ENCODE measurements around the gene CHRDL2. TPM values are rescaled to one million over a fixed set of nuclear protein-coding genes. Genes with fewer than 3 reads are reported as not detected.

Gene CHRDL2
- total RNA-seq, 1 experiment from 2014 or later = 0.37 TPM

DNA sequence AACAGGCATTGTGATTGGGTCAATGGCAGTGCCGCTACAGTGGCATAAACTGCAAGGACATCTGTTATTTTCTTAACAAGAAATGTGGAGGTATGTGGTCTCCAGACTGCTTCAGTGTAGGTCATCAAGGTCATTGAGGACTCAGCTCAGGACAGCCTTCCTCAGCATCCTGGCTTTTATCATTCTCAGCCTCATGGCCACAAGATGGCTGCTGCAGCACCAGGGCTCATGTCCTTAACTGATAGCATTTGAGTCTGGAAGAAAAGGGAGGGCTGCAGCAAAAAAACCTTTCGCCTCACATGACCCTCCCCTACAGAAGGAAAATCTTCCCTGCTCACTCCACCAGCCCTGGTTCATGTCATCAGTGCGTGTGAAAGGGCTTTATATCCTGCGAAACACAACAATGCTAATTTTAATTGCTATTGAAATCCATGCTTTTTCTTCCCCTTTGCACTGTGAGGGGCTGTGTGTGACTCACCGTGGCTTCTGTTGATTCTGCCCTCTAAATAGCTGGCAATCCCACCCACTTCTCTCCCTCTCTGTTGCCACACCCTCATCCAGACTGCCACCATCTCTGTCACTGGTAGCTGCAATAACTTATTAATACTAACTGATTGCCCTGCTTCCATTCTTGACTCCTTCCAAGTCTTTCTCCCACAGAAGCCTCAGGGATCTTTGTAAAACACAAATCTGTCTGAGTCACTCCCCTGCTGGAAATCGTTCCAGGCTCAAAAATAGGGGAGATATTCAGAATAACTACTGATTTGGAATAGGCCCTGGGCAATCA, 43.8 kb downstream of the CHRDL2 start:
- Mint-ChIP-seq H3K4me3 (no peak overlapping the region), H3K27me3 (ENCODE audit: low read depth) (peaks cover 9% of the 10 kb centered on the region), H3K27ac (no peak overlapping the region), H3K4me1 (peaks cover 7% of the 10 kb centered on the region), H3K36me3 (no peaks in the 10 kb centered on the region), H3K9me3 (no peaks in the 10 kb centered on the region)
- ChIA-PET CTCF (interaction anchor here (1.3 to 14.0 kb wide), 4 partner anchors 8 to 52 kb away, joined by 3 to 134 read pairs (median 6); no protein-coding TSS in a partner anchor), POLR2A (interaction anchor here (0.5 kb wide), 1 partner anchor 85 kb away, joined by 3 read pairs; no protein-coding TSS in a partner anchor)
- DNase-seq (ENCODE audit: low spot score) = no peak
- TF ChIP-seq AFF4 (CRISPR knock-in tag; IDR thresholded peaks at IDR 0.05; ENCODE audit: borderline replicate concordance) = no peak
- TF ChIP-seq GTF2I (CRISPR knock-in tag; conservative IDR thresholded peaks at IDR 0.05) = 0 out of 2 replicates have a peak, but pooled peaks have one; percentile 27
- ATAC-seq = no peak

DNA sequence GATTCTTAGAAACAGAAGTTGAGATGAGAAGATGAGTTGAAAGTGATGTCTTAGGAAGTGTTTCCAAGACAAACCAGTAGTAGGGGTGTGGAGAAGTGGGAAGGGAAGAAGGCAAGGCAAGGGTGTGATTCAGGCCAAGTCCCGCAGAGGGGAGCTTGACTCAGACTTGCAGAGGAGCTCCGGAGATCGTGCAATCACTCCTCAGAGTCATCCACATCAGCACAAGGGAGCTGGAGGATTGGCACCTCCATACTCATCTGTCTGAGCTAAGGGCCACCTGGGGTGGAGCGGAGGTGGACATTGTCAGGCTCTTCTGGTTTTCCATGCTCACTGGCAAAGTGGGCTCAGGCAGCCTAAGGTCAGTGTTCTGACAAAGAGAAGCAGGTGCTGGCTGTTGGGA, 44.4 kb downstream of the CHRDL2 start:
- ChIA-PET CTCF (interaction anchor here (1.3 to 14.0 kb wide), 4 partner anchors 9 to 53 kb away, joined by 3 to 134 read pairs (median 6); no protein-coding TSS in a partner anchor), POLR2A (no interaction called here)
- ATAC-seq = no peak
- TF ChIP-seq, protein P1, sequence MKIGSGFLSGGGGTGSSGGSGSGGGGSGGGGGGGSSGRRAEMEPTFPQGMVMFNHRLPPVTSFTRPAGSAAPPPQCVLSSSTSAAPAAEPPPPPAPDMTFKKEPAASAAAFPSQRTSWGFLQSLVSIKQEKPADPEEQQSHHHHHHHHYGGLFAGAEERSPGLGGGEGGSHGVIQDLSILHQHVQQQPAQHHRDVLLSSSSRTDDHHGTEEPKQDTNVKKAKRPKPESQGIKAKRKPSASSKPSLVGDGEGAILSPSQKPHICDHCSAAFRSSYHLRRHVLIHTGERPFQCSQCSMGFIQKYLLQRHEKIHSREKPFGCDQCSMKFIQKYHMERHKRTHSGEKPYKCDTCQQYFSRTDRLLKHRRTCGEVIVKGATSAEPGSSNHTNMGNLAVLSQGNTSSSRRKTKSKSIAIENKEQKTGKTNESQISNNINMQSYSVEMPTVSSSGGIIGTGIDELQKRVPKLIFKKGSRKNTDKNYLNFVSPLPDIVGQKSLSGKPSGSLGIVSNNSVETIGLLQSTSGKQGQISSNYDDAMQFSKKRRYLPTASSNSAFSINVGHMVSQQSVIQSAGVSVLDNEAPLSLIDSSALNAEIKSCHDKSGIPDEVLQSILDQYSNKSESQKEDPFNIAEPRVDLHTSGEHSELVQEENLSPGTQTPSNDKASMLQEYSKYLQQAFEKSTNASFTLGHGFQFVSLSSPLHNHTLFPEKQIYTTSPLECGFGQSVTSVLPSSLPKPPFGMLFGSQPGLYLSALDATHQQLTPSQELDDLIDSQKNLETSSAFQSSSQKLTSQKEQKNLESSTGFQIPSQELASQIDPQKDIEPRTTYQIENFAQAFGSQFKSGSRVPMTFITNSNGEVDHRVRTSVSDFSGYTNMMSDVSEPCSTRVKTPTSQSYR (CRISPR knock-in tag; IDR thresholded peaks at IDR 0.05) = no peak
- TF ChIP-seq ZNF423 (CRISPR knock-in tag; IDR thresholded peaks at IDR 0.05) (no peak), ZNF416 (CRISPR knock-in tag; IDR thresholded peaks at IDR 0.05) (no peak), JUN (CRISPR knock-in tag; IDR thresholded peaks at IDR 0.05) (no peak), GRHL2 (CRISPR knock-in tag; IDR thresholded peaks at IDR 0.05; ENCODE audit: insufficient replicate concordance, severe bottlenecking) (no peak), FOXP4 (CRISPR knock-in tag; IDR thresholded peaks at IDR 0.05) (no peak), MAX (CRISPR knock-in tag; IDR thresholded peaks at IDR 0.05) (no peak), AR (CRISPR knock-in tag; IDR thresholded peaks at IDR 0.05) (no peak), TP53 (CRISPR knock-in tag; IDR thresholded peaks at IDR 0.05) (no peak), ZNF396 (CRISPR knock-in tag; IDR thresholded peaks at IDR 0.05; ENCODE audit: borderline replicate concordance) (no peak)
- TF ChIP-seq, protein P2, sequence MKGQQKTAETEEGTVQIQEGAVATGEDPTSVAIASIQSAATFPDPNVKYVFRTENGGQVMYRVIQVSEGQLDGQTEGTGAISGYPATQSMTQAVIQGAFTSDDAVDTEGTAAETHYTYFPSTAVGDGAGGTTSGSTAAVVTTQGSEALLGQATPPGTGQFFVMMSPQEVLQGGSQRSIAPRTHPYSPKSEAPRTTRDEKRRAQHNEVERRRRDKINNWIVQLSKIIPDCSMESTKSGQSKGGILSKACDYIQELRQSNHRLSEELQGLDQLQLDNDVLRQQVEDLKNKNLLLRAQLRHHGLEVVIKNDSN (CRISPR knock-in tag; IDR thresholded peaks at IDR 0.05) = no peak
- H3K4me1 Mint-ChIP-seq = peaks cover 7% of the 10 kb centered on the region
- H3K36me3 Mint-ChIP-seq = no peaks in the 10 kb centered on the region
- H3K4me3 Mint-ChIP-seq = no peak overlapping the region
- DNase-seq (ENCODE audit: low spot score) = no peak
- H3K9me3 Mint-ChIP-seq = no peaks in the 10 kb centered on the region
- no peak overlapping the region; the same call in 1 of the 2 replicates for H3K27ac Mint-ChIP-seq
- H3K27me3 Mint-ChIP-seq (ENCODE audit: low read depth) = peaks cover 11% of the 10 kb centered on the region

Data from WTC11 (cell line).